HG03135 (cell line): Measurements from ENCODE around the gene C5orf47.

Experiments used
- ATAC-seq: cut with Tn5 transposase; IDR thresholded peaks from one replicate; pipeline ENCODE4 v1.9.1; 2021; ENCODE audit warnings: mild to moderate bottlenecking, moderate library complexity; ENCODE audit not compliant: unreplicated experiment

Gene C5orf47

DNA sequence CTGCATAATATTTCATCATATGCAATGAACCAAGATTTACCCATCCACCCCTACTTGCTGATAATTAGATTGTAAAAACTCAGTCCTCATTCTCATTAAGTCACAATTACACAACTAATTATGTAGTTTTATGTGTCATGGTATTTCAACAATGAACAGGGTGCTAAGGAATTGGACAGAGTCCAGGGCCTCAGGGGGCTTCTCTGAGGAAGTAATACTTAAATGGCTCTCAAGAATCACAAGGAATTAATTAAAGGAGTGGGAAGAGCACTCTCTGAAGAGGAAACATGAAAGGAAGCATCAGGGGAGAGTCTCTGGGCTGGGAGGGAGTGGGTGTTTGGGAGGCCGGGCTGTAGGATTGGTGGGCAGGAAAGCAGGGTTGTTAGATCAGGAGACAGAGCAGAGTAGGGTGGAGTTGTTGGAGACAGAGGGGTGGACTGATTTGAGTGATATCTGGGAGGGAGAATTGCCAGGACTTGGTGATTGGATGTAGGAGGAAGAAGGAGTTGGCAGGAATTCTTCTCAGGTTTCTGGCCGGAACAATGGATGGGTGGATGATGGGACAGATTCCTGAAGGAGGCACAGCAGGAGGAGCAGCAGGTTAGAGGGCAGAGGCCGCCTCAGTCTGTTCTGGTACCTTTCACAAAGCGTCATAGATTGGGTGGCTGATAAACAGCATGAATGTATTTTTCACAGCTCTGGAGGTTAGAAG lies 33.6 kb downstream of the C5orf47 start:
- no peak for ATAC-seq

DNA sequence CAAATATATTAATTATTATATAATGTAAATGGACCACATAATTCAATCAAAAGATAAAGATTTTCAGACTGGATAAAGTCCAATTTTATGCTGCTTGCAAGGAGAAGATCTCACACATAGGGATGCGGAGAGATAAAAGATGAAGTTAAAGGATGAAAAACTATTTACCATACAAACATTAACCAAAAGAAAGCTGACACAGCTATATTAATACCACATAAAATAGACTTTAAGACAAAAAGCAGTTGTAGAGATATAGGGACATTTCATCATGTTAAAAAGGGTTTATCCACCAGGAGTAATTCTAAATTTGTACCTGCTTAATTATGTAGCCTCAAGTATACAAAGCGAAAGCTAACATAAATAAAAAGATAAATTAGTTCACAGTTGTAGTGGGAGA lies 41.3 kb downstream of the C5orf47 start:
- ATAC-seq: no peak

DNA sequence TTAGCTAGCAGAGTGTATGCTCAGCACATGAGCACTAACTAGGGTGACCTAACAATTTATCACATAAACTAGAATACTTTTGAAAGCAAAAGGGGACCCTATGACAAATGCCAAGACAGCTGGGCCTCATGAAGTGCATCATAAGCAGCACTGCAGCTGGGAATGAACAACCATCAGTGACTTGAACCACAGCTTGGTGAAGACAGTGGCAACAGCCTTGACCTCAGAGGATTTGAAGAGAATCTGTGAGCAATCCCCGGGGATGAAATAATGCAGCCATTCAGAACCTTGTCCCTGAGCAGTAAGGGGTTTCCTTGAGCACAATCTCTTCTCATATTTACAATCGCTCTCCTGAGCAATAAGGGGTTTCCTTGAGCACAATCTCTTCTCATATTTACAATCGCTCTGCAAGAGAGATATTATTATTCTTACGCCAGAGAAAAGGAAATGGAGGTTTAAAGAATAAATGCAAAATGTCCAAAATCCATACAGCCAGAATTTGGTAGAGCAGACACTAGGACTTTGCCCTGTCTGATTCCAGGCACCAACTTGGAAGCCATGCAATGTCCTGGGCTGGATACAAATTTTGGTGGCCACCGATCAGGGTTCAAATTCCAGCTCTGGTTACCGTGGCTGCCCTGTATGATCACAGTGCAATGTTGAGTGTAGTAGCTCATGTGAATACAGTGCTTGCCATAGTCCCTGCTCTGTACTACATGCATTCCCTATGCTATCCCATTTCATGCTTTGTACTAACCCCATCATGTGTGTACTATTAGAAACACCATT lies 55.7 kb downstream of the C5orf47 start:
- ATAC-seq: no peak

DNA sequence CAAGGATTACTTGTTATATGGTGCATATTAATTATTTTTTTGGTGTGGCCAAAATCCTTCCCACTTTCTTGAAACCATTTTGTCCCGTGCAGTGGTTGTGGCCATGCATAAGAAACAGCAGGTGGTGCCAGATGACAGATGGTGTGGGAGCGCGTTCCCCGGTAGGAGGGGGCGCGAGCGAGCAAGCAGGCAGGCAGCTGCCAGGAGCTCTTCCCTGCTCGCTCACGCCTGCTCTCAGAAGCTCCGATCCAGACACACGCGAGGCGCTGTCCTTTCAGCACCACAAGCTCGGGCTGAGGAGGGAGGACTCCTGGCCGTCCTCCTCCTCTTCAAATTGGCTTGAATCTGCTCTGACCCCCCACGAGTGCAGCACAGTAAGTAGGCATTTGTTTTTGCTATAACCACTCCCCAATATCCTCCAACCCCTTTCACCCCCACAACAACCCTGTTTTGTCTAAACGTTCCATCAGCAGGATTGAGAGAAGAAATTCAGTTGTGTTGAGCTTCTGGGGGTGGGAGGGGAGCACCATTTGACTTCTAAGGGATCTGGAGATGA lies 56.6 kb downstream of the C5orf47 start, which contains the start of gene NSG2:
TSS of gene NSG2 (plus strand) at position 237 of the 556 bp plus-strand sequence. CDS start 1,050 bp downstream, outside the sequence.
- peak; percentile 98 for ATAC-seq

DNA sequence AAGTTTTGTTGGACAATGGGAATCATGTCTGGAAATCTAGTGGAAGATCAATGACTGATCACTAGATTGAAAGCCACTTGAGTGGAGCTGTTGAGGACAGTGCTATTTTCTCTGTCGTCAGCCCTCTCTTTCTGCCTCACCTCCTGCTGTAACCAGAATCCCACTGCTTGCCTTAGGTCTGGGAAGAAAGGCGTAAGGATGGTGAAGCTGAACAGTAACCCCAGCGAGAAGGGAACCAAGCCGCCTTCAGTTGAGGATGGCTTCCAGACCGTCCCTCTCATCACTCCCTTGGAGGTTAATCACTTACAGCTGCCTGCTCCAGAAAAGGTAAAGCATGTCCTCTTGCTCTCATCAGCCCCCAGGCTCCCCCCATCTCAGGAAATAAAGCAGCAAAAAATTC lies 57.6 kb downstream of the C5orf47 start:
- no peak for ATAC-seq

DNA sequence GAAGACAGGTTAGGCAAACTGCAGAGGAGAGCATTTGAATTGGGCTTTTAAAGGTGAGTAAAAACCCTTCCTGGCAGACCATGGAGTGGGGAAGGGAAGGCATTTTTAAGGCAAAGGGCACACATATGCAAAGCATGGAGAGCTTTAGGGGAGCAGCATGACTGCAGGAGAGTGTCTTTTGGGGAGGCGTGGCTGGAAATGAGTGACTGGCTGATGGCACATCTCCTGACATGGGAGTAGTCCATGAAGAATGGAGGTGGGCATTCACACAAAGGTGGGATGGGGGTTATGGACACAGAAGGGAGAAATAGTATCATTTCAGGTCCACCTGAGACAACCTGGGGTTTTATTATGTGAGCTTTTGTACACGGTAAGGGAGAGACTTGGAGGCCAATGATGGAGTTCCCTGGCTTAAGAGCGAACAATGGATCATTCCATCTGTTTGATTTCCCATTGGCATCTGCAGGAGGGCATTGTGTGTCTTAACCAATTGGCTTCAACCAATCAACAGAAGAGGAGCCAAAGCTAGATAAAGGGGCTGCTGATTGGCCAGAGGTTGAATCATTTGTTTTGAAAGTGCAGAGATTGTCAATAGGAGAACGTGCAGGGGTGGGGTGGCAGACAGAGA lies 58.6 kb downstream of the C5orf47 start:
- ATAC-seq: no peak

DNA sequence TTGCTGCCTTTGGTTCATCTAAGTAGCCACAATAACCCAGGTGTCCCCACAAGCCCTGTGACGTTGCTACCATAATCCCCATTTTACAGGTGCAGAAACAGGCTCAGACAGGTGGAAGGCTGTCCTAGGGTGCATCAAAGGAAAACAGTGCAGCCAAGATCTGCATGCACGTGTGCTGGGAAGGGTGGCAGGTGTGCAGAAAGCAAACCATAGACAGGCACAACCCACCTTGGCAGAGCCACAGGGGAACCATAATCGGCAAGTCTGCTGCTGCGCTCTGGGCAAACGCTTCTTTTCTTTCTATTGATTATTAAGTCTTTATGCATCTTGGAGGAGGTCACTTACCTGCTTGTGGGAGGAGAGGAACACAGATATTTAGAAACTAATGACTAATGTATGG lies 63.7 kb downstream of the C5orf47 start:
- ATAC-seq: no peak

DNA sequence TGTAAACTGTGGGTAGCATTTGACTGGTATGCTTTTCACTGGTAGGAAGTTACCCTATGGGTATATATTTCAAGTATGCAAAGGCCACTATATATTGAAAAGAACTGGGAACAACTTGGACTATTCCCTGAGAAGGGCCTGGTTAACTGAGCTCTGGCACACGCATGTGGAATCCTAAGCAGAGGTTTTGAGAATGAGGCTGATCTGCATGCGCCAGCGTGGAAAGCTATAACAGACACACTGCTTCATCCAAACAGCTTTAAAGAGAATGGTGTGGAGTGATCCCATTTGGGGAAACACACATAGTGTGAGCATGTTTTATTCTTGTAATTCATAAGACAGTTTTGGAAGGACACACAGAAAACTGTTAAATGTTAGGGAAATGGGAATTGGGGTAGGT lies 64.9 kb downstream of the C5orf47 start:
- no peak for ATAC-seq
